Erythroblast (primary cell): Measurements from ENCODE around the gene URI1.

Experiments used
- GATA1 ChIP-seq: IDR thresholded peaks from 2 replicates; pipeline ENCODE4 v1.6.1; 2011; ENCODE audit warnings: low read depth, mild to moderate bottlenecking, control low read depth, low read length, moderate library complexity
- POLR2A ChIP-seq: IDR thresholded peaks from 2 replicates; pipeline ENCODE4 v1.6.1; 2011; ENCODE audit warnings: mild to moderate bottlenecking, low read length

- TF ChIP-seq POLR2A: no peak
- TF ChIP-seq GATA1: no peak
Measured at GRCh38 chr19:30004403-30004802, 62.4 kb downstream of the URI1 start.
